Gastroesophageal sphincter (tissue), 3 donors: ENCODE data around the gene PSG4.
"Not testable (repeated sequence)": the region's sequence is repeated elsewhere in the genome, so short reads cannot be mapped to it uniquely, and the experiment has no call there.

Experiments
- CTCF ChIP-seq, 4 experiments: fragments of 200-600 bp in 2 of 4; fragments of 450-650 bp in 2 of 4; sonication (generic) in 1 of 4; IDR thresholded peaks; one replicate each; pipeline ENCODE4 v1.5.1; 2017 to 2019; ENCODE audit warnings: antibody characterized with exemption in 4 of 4, mild to moderate bottlenecking in 2 of 4, moderate library complexity in 2 of 4
- POLR2A ChIP-seq, 2 donors: fragments of 450-650 bp; IDR thresholded peaks; one replicate each; pipeline ENCODE4 v1.6.1; 2017; ENCODE audit warnings: antibody characterized with exemption in 2 of 2, mild to moderate bottlenecking in 2 of 2, moderate library complexity in 1 of 2

- TF ChIP-seq CTCF, POLR2A (IDR thresholded peaks at IDR 0.05): not testable (repeated sequence)
Observed at GRCh38 chr19:43178577-43178976, 26.9 kb downstream of the PSG4 start.
